GM18505 (cell line): ENCODE results near the gene ZNF625.

Experiments used
- ATAC-seq: cut with Tn5 transposase; IDR thresholded peaks from one replicate; pipeline ENCODE4 v1.9.1; 2021; ENCODE audit not compliant: unreplicated experiment
- POLR2A ChIP-seq: IDR thresholded peaks from 4 replicates; pipeline ENCODE4 v1.6.1; 2011; ENCODE audit warnings: borderline replicate concordance; ENCODE audit not compliant: insufficient read depth, insufficient read length; ENCODE audit errors: extremely low read depth

ZNF625 gene

GRCh38 chr19:12159773-12160414 lies 3.4 kb upstream of the ZNF625 start:
- no peak for ATAC-seq
- no peak for TF ChIP-seq POLR2A

- no peak for ATAC-seq
- TF ChIP-seq POLR2A = no peak
These were observed 1.1 kb downstream of the ZNF625 start for GRCh38 chr19:12155324-12155860.

GRCh38 chr19:12145348-12145747 lies 11.2 kb downstream of the ZNF625 start:
- no peak for TF ChIP-seq POLR2A
- no peak for ATAC-seq

GRCh38 chr19:12141405-12141736 lies 15.2 kb downstream of the ZNF625 start:
- no peak for TF ChIP-seq POLR2A
- no peak for ATAC-seq

- peak; percentile 18 for TF ChIP-seq POLR2A
- peak; percentile 14 for ATAC-seq
These were observed 15.8 kb downstream of the ZNF625 start for GRCh38 chr19:12140545-12141404.

- peak; percentile 87 for ATAC-seq
- TF ChIP-seq POLR2A = peak; percentile 51
These were observed 16.5 kb downstream of the ZNF625 start, which contains the start of gene ZNF20 for GRCh38 chr19:12139885-12140544. ZNF20 (minus strand) TSS chr19:12140350; CDS start chr19:12140182, 168 bp downstream.

GRCh38 chr19:12139269-12139668 lies 17.3 kb downstream of the ZNF625 start:
- no peak for ATAC-seq
- no peak for TF ChIP-seq POLR2A

GRCh38 chr19:12137221-12137940 lies 19.2 kb downstream of the ZNF625 start:
- ATAC-seq = no peak
- no peak for TF ChIP-seq POLR2A

- no peak for ATAC-seq
- TF ChIP-seq POLR2A = no peak
These were observed 23.5 kb downstream of the ZNF625 start for GRCh38 chr19:12133069-12133468.

GRCh38 chr19:12126707-12127106 lies 29.8 kb downstream of the ZNF625 start:
- ATAC-seq = no peak

GRCh38 chr19:12117201-12117970 lies 39.1 kb downstream of the ZNF625 start:
- ATAC-seq = no peak
- TF ChIP-seq POLR2A = no peak

More at GRCh38 chr19:12126707-12127106, 29.8 kb downstream of the ZNF625 start:
- TF ChIP-seq POLR2A = no peak

GRCh38 chr19:12113121-12113520 lies 43.4 kb downstream of the ZNF625 start:
- ATAC-seq = no peak
- no peak for TF ChIP-seq POLR2A
